ENCODE measurements around the gene OLFM1.

- no peak for TF ChIP-seq CTCF (IDR thresholded peaks at IDR 0.05)
- no peak for TF ChIP-seq EZH2 (IDR thresholded peaks at IDR 0.05; ENCODE audit: borderline replicate concordance, insufficient read depth, low read depth, low read length, poor library complexity, severe bottlenecking)
These were observed 7.8 kb upstream of the OLFM1 start for GRCh38 chr9:135079676-135080075.
